Vagina (tissue), 2 donors: ENCODE measurements around the gene EMX1.

Experiments
- CTCF ChIP-seq, 3 experiments: fragments of 450-650 bp in 2 of 3; fragments of 200-600 bp in 1 of 3; sonication (generic) in 1 of 3; IDR thresholded peaks; one replicate each; pipeline ENCODE4 v1.5.1; 2017 to 2019; ENCODE audit warnings: antibody characterized with exemption in 3 of 3, mild to moderate bottlenecking in 2 of 3, moderate library complexity in 2 of 3
- POLR2A ChIP-seq, 2 donors: fragments of 450-650 bp; IDR thresholded peaks; one replicate each; pipeline ENCODE4 v1.6.1; 2017; ENCODE audit warnings: antibody characterized with exemption in 2 of 2, mild to moderate bottlenecking in 2 of 2, moderate library complexity in 2 of 2
- POLR2AphosphoS5 ChIP-seq, 2 donors: sonication (generic); formaldehyde crosslinking; IDR thresholded peaks; one replicate each; pipeline ENCODE4 v1.9.0; 2017; ENCODE audit warnings: antibody characterized with exemption in 2 of 2, mild to moderate bottlenecking in 2 of 2, low read depth in 1 of 2; ENCODE audit not compliant: insufficient read depth in 1 of 2

GRCh38 chr2:72925328-72925943 is 8.1 kb downstream of the EMX1 start:
- TF ChIP-seq CTCF (IDR thresholded peaks at IDR 0.05) (no peak), POLR2A (IDR thresholded peaks at IDR 0.05) (no peak), POLR2AphosphoS5 (IDR thresholded peaks at IDR 0.05; ENCODE audit: insufficient read depth in 1 of 2, low read depth in 1 of 2) (no peak)
